ENCODE measurements around the gene ARR3. TPM values are rescaled to one million over a fixed set of nuclear protein-coding genes. Genes with fewer than 3 reads are reported as not detected.

ARR3 gene
- total RNA-seq, 1 experiment from 2014 or later = not detected

DNA sequence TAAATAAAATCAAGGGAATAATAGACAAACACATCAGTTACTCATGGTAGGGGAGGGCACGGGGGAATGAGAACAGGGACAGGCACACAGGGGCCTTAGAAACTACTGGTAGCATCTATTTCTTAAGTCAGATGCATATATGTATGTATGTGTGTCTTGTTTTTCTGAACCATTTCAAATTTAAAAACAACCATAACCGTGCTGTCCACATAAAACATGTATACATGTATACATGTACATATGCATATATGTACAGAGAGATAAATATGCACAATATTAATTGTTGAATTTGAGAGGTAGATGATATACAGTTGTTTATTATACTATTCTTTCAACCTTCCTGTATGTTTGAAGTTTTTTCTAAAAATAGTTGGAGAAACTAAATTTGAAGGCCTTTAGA is 41.4 kb upstream of the ARR3 start:
- Histone ChIP-seq H3K4me3 (ENCODE audit: low read depth, low read length) (no peak overlapping the region), H3K36me3 (ENCODE audit: control insufficient read depth, insufficient read depth, low read length) (no peaks in the 10 kb centered on the region), H3K27me3 (replicated peaks; ENCODE audit: control insufficient read depth, insufficient read depth, low read length) (no peaks in the 10 kb centered on the region), H3K9me3 (no peaks in the 10 kb centered on the region), H3K4me1 (no peaks in the 10 kb centered on the region)
- TF ChIP-seq, protein P1, sequence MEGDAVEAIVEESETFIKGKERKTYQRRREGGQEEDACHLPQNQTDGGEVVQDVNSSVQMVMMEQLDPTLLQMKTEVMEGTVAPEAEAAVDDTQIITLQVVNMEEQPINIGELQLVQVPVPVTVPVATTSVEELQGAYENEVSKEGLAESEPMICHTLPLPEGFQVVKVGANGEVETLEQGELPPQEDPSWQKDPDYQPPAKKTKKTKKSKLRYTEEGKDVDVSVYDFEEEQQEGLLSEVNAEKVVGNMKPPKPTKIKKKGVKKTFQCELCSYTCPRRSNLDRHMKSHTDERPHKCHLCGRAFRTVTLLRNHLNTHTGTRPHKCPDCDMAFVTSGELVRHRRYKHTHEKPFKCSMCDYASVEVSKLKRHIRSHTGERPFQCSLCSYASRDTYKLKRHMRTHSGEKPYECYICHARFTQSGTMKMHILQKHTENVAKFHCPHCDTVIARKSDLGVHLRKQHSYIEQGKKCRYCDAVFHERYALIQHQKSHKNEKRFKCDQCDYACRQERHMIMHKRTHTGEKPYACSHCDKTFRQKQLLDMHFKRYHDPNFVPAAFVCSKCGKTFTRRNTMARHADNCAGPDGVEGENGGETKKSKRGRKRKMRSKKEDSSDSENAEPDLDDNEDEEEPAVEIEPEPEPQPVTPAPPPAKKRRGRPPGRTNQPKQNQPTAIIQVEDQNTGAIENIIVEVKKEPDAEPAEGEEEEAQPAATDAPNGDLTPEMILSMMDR (IDR thresholded peaks at IDR 0.05; ENCODE audit: insufficient read depth in 1 of 2, low read depth in 1 of 2, low read length in 1 of 2, severe bottlenecking in 1 of 2, unreplicated experiment in 1 of 2) = no peak
- intact Hi-C loops (cut with micrococcal nuclease; ENCODE audit: unreplicated experiment) = no loop called here
- POLR2A ChIA-PET = no interaction called here
- BruUV-seq (replicated peaks) = no TSS peak
- H3K36me3 Mint-ChIP-seq (ENCODE audit: insufficient read depth, unreplicated experiment) = no peaks in the 10 kb centered on the region
- DNase-seq = no peak
- H3K9me3 Mint-ChIP-seq (ENCODE audit: unreplicated experiment) = no peaks in the 10 kb centered on the region
- H3K4me1 Mint-ChIP-seq (ENCODE audit: low read depth, unreplicated experiment) = no peaks in the 10 kb centered on the region
- H3K4me3 Mint-ChIP-seq (ENCODE audit: unreplicated experiment) = no peak overlapping the region
- H3K27ac Mint-ChIP-seq (ENCODE audit: unreplicated experiment) = no peak overlapping the region
- no peaks in the 10 kb centered on the region for H3K27me3 Mint-ChIP-seq (ENCODE audit: insufficient read depth, unreplicated experiment)
- CTCF ChIA-PET = no interaction called here

DNA sequence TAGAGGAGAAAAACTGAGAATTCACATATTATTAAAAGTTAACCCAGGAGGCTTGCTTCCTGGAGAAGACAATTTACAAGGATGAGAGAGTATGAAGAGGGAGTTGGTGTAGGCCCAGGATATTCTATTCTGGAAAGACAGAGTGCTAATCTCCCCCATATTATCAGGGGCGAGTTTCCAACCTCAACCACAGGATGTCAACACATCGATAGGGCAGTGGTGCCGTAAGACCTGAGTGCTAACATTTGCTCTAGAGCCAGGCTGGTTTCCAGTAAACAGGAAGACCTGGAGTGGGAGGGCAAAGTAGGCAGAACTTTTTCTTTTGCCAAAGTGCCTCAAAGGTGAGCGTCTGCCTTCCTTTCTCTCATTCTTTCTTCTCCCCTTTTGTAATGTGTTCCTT is 36.5 kb upstream of the ARR3 start:
- BruUV-seq (replicated peaks) = no TSS peak
- CTCF ChIA-PET = no interaction called here
- Histone ChIP-seq H3K4me3 (ENCODE audit: low read depth, low read length) (no peak overlapping the region), H3K4me1 (no peaks in the 10 kb centered on the region), H3K36me3 (ENCODE audit: control insufficient read depth, insufficient read depth, low read length) (no peaks in the 10 kb centered on the region), H3K9me3 (no peaks in the 10 kb centered on the region), H3K27me3 (replicated peaks; ENCODE audit: control insufficient read depth, insufficient read depth, low read length) (no peaks in the 10 kb centered on the region)
- TF ChIP-seq, protein P1 (IDR thresholded peaks at IDR 0.05; ENCODE audit: insufficient read depth in 1 of 2, low read depth in 1 of 2, low read length in 1 of 2, severe bottlenecking in 1 of 2, unreplicated experiment in 1 of 2) = no peak
- intact Hi-C loops (cut with micrococcal nuclease; ENCODE audit: unreplicated experiment) = no loop called here
- DNase-seq = no peak
- Mint-ChIP-seq H3K4me3 (ENCODE audit: unreplicated experiment) (no peak overlapping the region), H3K27ac (ENCODE audit: unreplicated experiment) (no peak overlapping the region), H3K9me3 (ENCODE audit: unreplicated experiment) (no peaks in the 10 kb centered on the region), H3K27me3 (ENCODE audit: insufficient read depth, unreplicated experiment) (no peaks in the 10 kb centered on the region), H3K36me3 (ENCODE audit: insufficient read depth, unreplicated experiment) (no peaks in the 10 kb centered on the region), H3K4me1 (ENCODE audit: low read depth, unreplicated experiment) (no peaks in the 10 kb centered on the region)
- POLR2A ChIA-PET = no interaction called here

DNA sequence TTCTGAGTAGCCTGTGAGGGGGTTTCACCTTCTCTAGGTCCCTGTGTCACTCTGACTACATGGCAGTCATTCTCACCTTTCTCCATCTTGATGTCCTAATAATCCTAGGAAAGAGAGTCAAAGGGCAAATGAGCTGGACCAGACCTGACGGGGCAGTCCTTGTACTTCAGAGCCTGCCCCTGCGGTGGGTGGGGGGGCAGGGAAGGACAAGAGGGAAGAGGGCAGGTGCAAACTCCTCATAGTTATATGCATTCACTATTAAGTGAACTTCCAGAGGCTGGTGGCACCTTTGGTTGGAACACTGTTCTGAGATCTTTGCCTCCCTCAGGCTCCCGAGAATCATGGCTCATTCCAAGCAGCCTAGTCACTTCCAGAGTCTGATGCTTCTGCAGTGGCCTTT is 33.8 kb upstream of the ARR3 start, which contains the start of gene AWAT1:
Gene AWAT1, plus strand, starts transcription at position 301 of the 400 bp plus-strand sequence. Its CDS starts 41 bp downstream, at position 342.
- intact Hi-C loops (cut with micrococcal nuclease; ENCODE audit: unreplicated experiment) = no loop called here
- no TSS peak for BruUV-seq (replicated peaks)
- no peaks in the 10 kb centered on the region for H3K9me3 Mint-ChIP-seq (ENCODE audit: unreplicated experiment)

More for the DNA sequence above, 33.8 kb upstream of the ARR3 start, which contains the start of gene AWAT1:
- no peaks in the 10 kb centered on the region for H3K4me1 ChIP-seq
- H3K36me3 ChIP-seq (ENCODE audit: control insufficient read depth, insufficient read depth, low read length) = no peaks in the 10 kb centered on the region
- H3K27me3 ChIP-seq (replicated peaks; ENCODE audit: control insufficient read depth, insufficient read depth, low read length) = no peaks in the 10 kb centered on the region
- Mint-ChIP-seq H3K27ac (ENCODE audit: unreplicated experiment) (no peak within 1 kb of the TSS), H3K4me1 (ENCODE audit: low read depth, unreplicated experiment) (no peaks in the 10 kb centered on the region), H3K4me3 (ENCODE audit: unreplicated experiment) (no peak within 1 kb of the TSS), H3K27me3 (ENCODE audit: insufficient read depth, unreplicated experiment) (no peaks in the 10 kb centered on the region), H3K36me3 (ENCODE audit: insufficient read depth, unreplicated experiment) (no peaks in the 10 kb centered on the region)
- TF ChIP-seq, protein P1 (IDR thresholded peaks at IDR 0.05; ENCODE audit: insufficient read depth in 1 of 2, low read depth in 1 of 2, low read length in 1 of 2, severe bottlenecking in 1 of 2, unreplicated experiment in 1 of 2) = no peak
- DNase-seq = no peak
- no peaks in the 10 kb centered on the region for H3K9me3 ChIP-seq
- POLR2A ChIA-PET = no interaction called here
- H3K4me3 ChIP-seq (ENCODE audit: low read depth, low read length) = no peak within 1 kb of the TSS
- CTCF ChIA-PET = no interaction called here
